HCT116 (cell line): ENCODE measurements around the gene MIGA1. TPM values are rescaled to one million over a fixed set of nuclear protein-coding genes. Genes with fewer than 3 reads are reported as not detected.

ENCODE experiments used
- ATAC-seq: fragments of 200-7000 bp; cut with Tn5 transposase; 2 replicates; pipeline ENCODE4 v1.9.1; 2020; ENCODE audit warnings: mild to moderate bottlenecking, moderate library complexity
- BruUV-seq: library from RNA; stranded (reverse); fragments of 400-500 nt; replicated peaks from 2 replicates; lab custom pipeline; 2021; lab: Mats Ljungman, UMichigan
- CTCF ChIA-PET: fragments of 300-600 bp; sonication (Branson Sonifier 250); formaldehyde crosslinking; loops from one replicate; lab custom pipeline; 2021; ENCODE audit warnings: antibody characterized with exemption; lab: Charles Lee
- POLR2A ChIA-PET: fragments of 300-600, 350-600 bp; sonication (Branson Sonifier 250); formaldehyde crosslinking; loops from one replicate; lab custom pipeline; 2021; ENCODE audit warnings: antibody characterized with exemption; lab: Charles Lee
- RAD21 ChIA-PET, 2 experiments: fragments of 300-600 bp; sonication (Branson Sonifier 250); formaldehyde crosslinking; loops; one replicate each; lab custom pipeline; 2023; ENCODE audit warnings: low total read pairs in 2 of 2; ENCODE audit not compliant: uncharacterized antibody in 2 of 2, unreplicated experiment in 2 of 2, low non-redundant PET in 1 of 2; lab: Charles Lee
- DNase-seq: peaks from one replicate; pipeline ENCODE4 v3.0.0-alpha.2; 2010; ENCODE audit warnings: low read depth, low spot score
- H2AFZ ChIP-seq: fragments of 200-600 bp; shearing (Covaris generic), sonication (generic); 2 replicates; pipeline ENCODE4 v1.6.1; 2017; ENCODE audit warnings: low read depth, mixed run types, mixed read lengths, antibody characterized with exemption, low read length; ENCODE audit not compliant: poor library complexity, severe bottlenecking
- H3K27ac ChIP-seq: 2 replicates; pipeline ENCODE4 v1.5.1; 2012; ENCODE audit warnings: low read depth, low read length
- H3K27me3 ChIP-seq: fragments of 200-600 bp; sonication (generic); 2 replicates; pipeline ENCODE4 v1.6.1; 2016; ENCODE audit warnings: mixed run types, low read length, mixed read lengths; ENCODE audit not compliant: insufficient read depth
- H3K36me3 ChIP-seq, 2 experiments: fragments of 200-500 bp in 1 of 2; fragments of 200-600 bp in 1 of 2; sonication (Bioruptor generic) in 1 of 2; sonication (generic) in 1 of 2; 2 replicates each; pipeline versions ENCODE4 v1.5.1 to v1.6.1; 2014 to 2016; ENCODE audit warnings: low read length in 2 of 2, inconsistent platforms in 1 of 2, mixed read lengths in 1 of 2, mixed run types in 1 of 2; ENCODE audit not compliant: insufficient read depth in 2 of 2, control insufficient read depth in 1 of 2
- H3K4me1 ChIP-seq, 2 experiments: fragments of 200-600 bp in 1 of 2; sonication (generic) in 1 of 2; 2 replicates each; pipeline versions ENCODE4 v1.5.1 to v1.6.1; 2012 to 2017; ENCODE audit warnings: low read length in 2 of 2, inconsistent platforms in 1 of 2, mild to moderate bottlenecking in 1 of 2, mixed read lengths in 1 of 2, mixed run types in 1 of 2, moderate library complexity in 1 of 2; ENCODE audit not compliant: insufficient read depth in 2 of 2, control insufficient read depth in 1 of 2
- H3K4me2 ChIP-seq: fragments of 200-600 bp; sonication (generic); 2 replicates; pipeline ENCODE4 v1.6.1; 2017; ENCODE audit warnings: mixed run types, low read length, mixed read lengths
- H3K4me3 ChIP-seq, 2 experiments: fragments of 200-600 bp in 1 of 2; sonication (generic) in 1 of 2; replicated peaks in 1 of 2; 2 replicates each; pipeline ENCODE4 v1.5.1; 2011 to 2016; ENCODE audit warnings: low read length in 2 of 2, control low read depth in 1 of 2, low read depth in 1 of 2, mild to moderate bottlenecking in 1 of 2, mixed read lengths in 1 of 2, mixed run types in 1 of 2
- H3K79me2 ChIP-seq: fragments of 200-600 bp; sonication (generic); 2 replicates; pipeline ENCODE4 v1.6.1; 2017; ENCODE audit warnings: mild to moderate bottlenecking, mixed run types, low read length, moderate library complexity, mixed read lengths; ENCODE audit not compliant: insufficient read depth
- H3K9ac ChIP-seq: fragments of 200-600 bp; sonication (generic); 2 replicates; pipeline ENCODE4 v1.6.1; 2016; ENCODE audit warnings: low read length, mixed read lengths
- H3K9me2 ChIP-seq: fragments of 200-600 bp; sonication (generic), shearing (Covaris generic); 2 replicates; pipeline ENCODE4 v1.6.1; 2017; ENCODE audit warnings: mixed run types, mild to moderate bottlenecking, moderate library complexity; ENCODE audit not compliant: insufficient read depth
- H3K9me3 ChIP-seq, 2 experiments: fragments of 200-500 bp in 1 of 2; fragments of 200-600 bp in 1 of 2; sonication (Bioruptor generic) in 1 of 2; sonication (generic) in 1 of 2; 2 replicates each; pipeline ENCODE4 v1.6.1; 2014 to 2017; ENCODE audit warnings: low read length in 2 of 2, mixed read lengths in 2 of 2, inconsistent platforms in 1 of 2, low read depth in 1 of 2, mild to moderate bottlenecking in 1 of 2, mixed run types in 1 of 2, moderate library complexity in 1 of 2; ENCODE audit not compliant: control insufficient read depth in 1 of 2, insufficient read depth in 1 of 2
- H4K20me1 ChIP-seq: fragments of 200-600 bp; sonication (generic), shearing (Covaris generic); 2 replicates; pipeline ENCODE4 v1.6.1; 2017; ENCODE audit warnings: mixed run types, mild to moderate bottlenecking, moderate library complexity; ENCODE audit not compliant: insufficient read depth
- CBX3 ChIP-seq: IDR thresholded peaks from 2 replicates; pipeline ENCODE4 v1.6.1; 2012; ENCODE audit warnings: low read depth
- CEBPB ChIP-seq: IDR thresholded peaks from 2 replicates; pipeline ENCODE4 v1.6.1; 2012; ENCODE audit warnings: low read depth
- CTCF ChIP-seq, 3 experiments: fragments of 200-600 bp in 1 of 3; sonication (generic) in 1 of 3; IDR thresholded peaks in 2 of 3; conservative IDR thresholded peaks in 1 of 3; 2 replicates each; pipeline ENCODE4 v1.5.1; 2012 to 2017; ENCODE audit warnings: low read depth in 2 of 3, low read length in 2 of 3, antibody characterized with exemption in 1 of 3, borderline replicate concordance in 1 of 3, control low read depth in 1 of 3, mild to moderate bottlenecking in 1 of 3, mixed read lengths in 1 of 3, mixed run types in 1 of 3, moderate library complexity in 1 of 3; ENCODE audit not compliant: insufficient read depth in 1 of 3
- EGR1 ChIP-seq: IDR thresholded peaks from 2 replicates; pipeline ENCODE4 v1.6.1; 2012; ENCODE audit warnings: low read depth
- ELF1 ChIP-seq: IDR thresholded peaks from 2 replicates; pipeline ENCODE4 v1.6.1; 2012; ENCODE audit warnings: low read depth, borderline replicate concordance
- EZH2 ChIP-seq: fragments of 200-600 bp; sonication (generic); IDR thresholded peaks from 2 replicates; pipeline ENCODE4 v1.6.1; 2017; ENCODE audit warnings: antibody characterized with exemption, mixed run types
- EZH2phosphoT487 ChIP-seq: fragments of 200-600 bp; IDR thresholded peaks from 2 replicates; pipeline ENCODE4 v1.6.1; 2018; ENCODE audit warnings: antibody characterized with exemption, borderline replicate concordance
- MAX ChIP-seq: IDR thresholded peaks from 2 replicates; pipeline ENCODE4 v1.6.1; 2012
- RAD21 ChIP-seq: IDR thresholded peaks from 2 replicates; pipeline ENCODE4 v1.6.1; 2012; ENCODE audit warnings: low read depth, mild to moderate bottlenecking
- REST ChIP-seq: IDR thresholded peaks from 2 replicates; pipeline ENCODE4 v1.6.1; 2012; ENCODE audit warnings: low read depth
- YY1 ChIP-seq: IDR thresholded peaks from 2 replicates; pipeline ENCODE4 v1.6.1; 2011; ENCODE audit warnings: low read length, low read depth, moderate library complexity, mild to moderate bottlenecking; ENCODE audit not compliant: insufficient replicate concordance; ENCODE audit errors: extremely low read depth
- ZBTB33 ChIP-seq: IDR thresholded peaks from 2 replicates; pipeline ENCODE4 v1.6.1; 2011; ENCODE audit warnings: mild to moderate bottlenecking, low read length, moderate library complexity; ENCODE audit not compliant: insufficient replicate concordance; ENCODE audit errors: extremely low read depth
- intact Hi-C: fragments of 100-400 bp; cut with micrococcal nuclease; formaldehyde crosslinking; loops from 2 replicates; pipeline ENCODE4 v1.10.0; 2022
- total RNA-seq: library from RNA; stranded (reverse); gene quantifications from one replicate; pipeline ENCODE4 v1.2.1, GENCODE V29; 2021; ENCODE audit not compliant: unreplicated experiment

The MIGA1 gene
- total RNA-seq, 1 experiment from 2014 or later, result 9.6 TPM

GRCh38 chr1:77781683-77782082 is 2.2 kb downstream of the MIGA1 start:
- H3K4me2 ChIP-seq, result no peak overlapping the region
- intact Hi-C loops, result no loop called here
- H3K4me1 ChIP-seq, result peaks cover 6 to 14% of the 10 kb centered on the region in 2 experiments; a peak in 3 of 4 replicates
- no peak overlapping the region for H3K4me3 ChIP-seq
- no peaks in the 10 kb centered on the region for H4K20me1 ChIP-seq
- no peaks in the 10 kb centered on the region for H3K9me2 ChIP-seq
- DNase-seq (no peak), ATAC-seq (no peak)
- H3K36me3 ChIP-seq, result peaks cover 0 to 4% of the 10 kb centered on the region in 2 experiments; a peak in 1 of 4 replicates
- H3K79me2 ChIP-seq, result peaks cover 37% of the 10 kb centered on the region
- no peak overlapping the region for H2AFZ ChIP-seq
- H3K27ac ChIP-seq, result no peak overlapping the region
- POLR2A ChIA-PET, result no interaction called here
- RAD21 ChIA-PET, result no interaction called here
- TF ChIP-seq RAD21 (no peak), YY1 (no peak), CTCF (IDR thresholded peaks at IDR 0.05 in 2 of 3, conservative IDR thresholded peaks at IDR 0.05 in 1 of 3; ENCODE audit: borderline replicate concordance in 1 of 3, insufficient read depth in 1 of 3, low read depth in 2 of 3, low read length in 2 of 3) (no peak), ELF1 (no peak), EZH2phosphoT487 (no peak), CEBPB (no peak), CBX3 (no peak), ZBTB33 (no peak), REST (no peak), EGR1 (no peak), MAX (no peak), EZH2 (no peak)
- TF ChIP-seq, all 23 proteins: peak for 0
- H3K9ac ChIP-seq, result no peak overlapping the region
- no TSS peak for BruUV-seq
- CTCF ChIA-PET, result no interaction called here
- H3K9me3 ChIP-seq, result no peaks in the 10 kb centered on the region
- H3K27me3 ChIP-seq, result no peaks in the 10 kb centered on the region
